GM21526 (cell line): ENCODE data around the gene CCDC9B.

Experiments
- ATAC-seq: cut with Tn5 transposase; IDR thresholded peaks from one replicate; pipeline ENCODE4 v1.9.1; 2021; ENCODE audit warnings: moderate library complexity; ENCODE audit not compliant: unreplicated experiment, low FRiP score

The CCDC9B gene

GRCh38 chr15:40345867-40346578 is 5.3 kb upstream of the CCDC9B start:
- no peak for ATAC-seq

GRCh38 chr15:40345225-40345866 is 4.6 kb upstream of the CCDC9B start:
- no peak for ATAC-seq

- ATAC-seq: no peak
Observed at GRCh38 chr15:40344631-40345120, 3.9 kb upstream of the CCDC9B start.

- ATAC-seq: no peak
Observed at GRCh38 chr15:40344217-40344616, 3.5 kb upstream of the CCDC9B start.

- ATAC-seq: no peak
Observed at GRCh38 chr15:40343512-40343911, 2.8 kb upstream of the CCDC9B start.

GRCh38 chr15:40342416-40343320 is 1.9 kb upstream of the CCDC9B start:
- ATAC-seq: no peak

GRCh38 chr15:40340038-40340739 is 550 bp downstream of the CCDC9B start:
- no peak for ATAC-seq

GRCh38 chr15:40339621-40339945 is 1.2 kb downstream of the CCDC9B start:
- ATAC-seq: no peak

GRCh38 chr15:40338921-40339620 is 1.7 kb downstream of the CCDC9B start:
- ATAC-seq: no peak

GRCh38 chr15:40338041-40338657 is 2.6 kb downstream of the CCDC9B start:
- no peak for ATAC-seq

GRCh38 chr15:40337597-40337996 is 3.1 kb downstream of the CCDC9B start:
- no peak for ATAC-seq

- ATAC-seq: no peak
Observed at GRCh38 chr15:40336744-40337122, 4.0 kb downstream of the CCDC9B start.

GRCh38 chr15:40335938-40336743 is 4.6 kb downstream of the CCDC9B start:
- no peak for ATAC-seq

- no peak for ATAC-seq
Observed at GRCh38 chr15:40334941-40335795, 5.6 kb downstream of the CCDC9B start.

- ATAC-seq: no peak
Observed at GRCh38 chr15:40334541-40334940, 6.2 kb downstream of the CCDC9B start.

GRCh38 chr15:40333922-40334492 is 6.7 kb downstream of the CCDC9B start:
- ATAC-seq: no peak

GRCh38 chr15:40332113-40332781 is 8.5 kb downstream of the CCDC9B start:
- ATAC-seq: no peak
